ENCODE results near the gene GPR39. TPM values are rescaled to one million over a fixed set of nuclear protein-coding genes. Genes with fewer than 3 reads are reported as not detected.

The GPR39 gene
- total RNA-seq, 1 experiment from 2014 or later, result 0.50 TPM

- Histone ChIP-seq H4K5ac (ENCODE audit: insufficient read length, low read depth, low read length) (no peak overlapping the region), H3K18ac (ENCODE audit: insufficient read length, low read depth, low read length) (no peak overlapping the region), H2BK120ac (ENCODE audit: low read depth, low read length, poor library complexity, severe bottlenecking) (no peak overlapping the region), H3K27me3 (ENCODE audit: insufficient read depth, low read length) (no peaks in the 10 kb centered on the region), H4K91ac (ENCODE audit: insufficient read length, low read depth, low read length) (no peak overlapping the region), H3K9ac (ENCODE audit: extremely low read depth, insufficient read length, low read length) (no peak overlapping the region), H4K8ac (replicated peaks; ENCODE audit: insufficient read length, low read depth, low read length) (no peak overlapping the region), H3K56ac (ENCODE audit: insufficient read length, low read depth, low read length) (no peak overlapping the region), H3K4me1 (ENCODE audit: insufficient read depth, low read length) (peaks cover 6% of the 10 kb centered on the region; the same call in 1 of the 2 replicates), H3K9me3 (ENCODE audit: control insufficient read depth, low read depth, low read length) (no peaks in the 10 kb centered on the region), H2BK12ac (ENCODE audit: insufficient read length, low read depth, low read length) (no peak overlapping the region), H3K23ac (ENCODE audit: insufficient read length, low read depth, low read length) (no peak overlapping the region), H3K79me2 (ENCODE audit: insufficient read depth, low read length) (no peaks in the 10 kb centered on the region), H2BK20ac (ENCODE audit: low read depth, low read length, poor library complexity, severe bottlenecking) (no peak overlapping the region), H4K20me1 (ENCODE audit: control insufficient read depth, insufficient read depth, insufficient read length) (no peaks in the 10 kb centered on the region), H3K4ac (ENCODE audit: low read depth, low read length) (no peak overlapping the region), H3K4me2 (ENCODE audit: insufficient read depth, insufficient read length, low read length) (no peak overlapping the region), H2AFZ (ENCODE audit: low read length) (no peak overlapping the region), H2BK5ac (ENCODE audit: insufficient read length, low read length) (no peak overlapping the region), H3K23me2 (ENCODE audit: insufficient read length, low read depth, low read length, poor library complexity, severe bottlenecking) (no peaks in the 10 kb centered on the region), H3K14ac (ENCODE audit: insufficient read depth, low read length) (no peak overlapping the region), H2AK5ac (ENCODE audit: insufficient read length, low read length) (no peak overlapping the region), H3K79me1 (ENCODE audit: insufficient read depth, low read depth, low read length, poor library complexity, severe bottlenecking) (no peaks in the 10 kb centered on the region), H3T11ph (ENCODE audit: low read length) (no peak overlapping the region), H3K27ac (ENCODE audit: insufficient read length, low read depth, low read length) (no peak overlapping the region), H2BK15ac (ENCODE audit: low read depth, low read length) (no peak overlapping the region)
- Mint-ChIP-seq H3K27me3 (ENCODE audit: low read depth) (no peaks in the 10 kb centered on the region), H3K4me1 (peaks cover 20 to 25% of the 10 kb centered on the region in 2 experiments), H3K9me3 (peaks cover 3 to 4% of the 10 kb centered on the region in 2 experiments; a peak in 2 of 5 replicates), H3K4me3 (no peak overlapping the region), H3K27ac (no peak overlapping the region), H3K36me3 (ENCODE audit: insufficient read depth in 1 of 3, low read depth in 3 of 3) (peaks cover 0 to 4% (median 2%) of the 10 kb centered on the region in 3 experiments; a peak in 4 of 7 replicates)
- DNase-seq, result no peak
- no peak for TF ChIP-seq CTCF (conservative IDR thresholded peaks at IDR 0.05)
- WGBS (ENCODE audit: extremely low coverage, insufficient read length, low lambda C conversion rate), result no CpG with 5 or more reads among the region's 8 CpGs
Observed at GRCh38 chr2:132621131-132621875, 204.7 kb downstream of the GPR39 start.

Measured in H9 (cell line).